ENCODE results near the gene QPCTL. TPM values are rescaled to one million over a fixed set of nuclear protein-coding genes. Genes with fewer than 3 reads are reported as not detected.

Gene QPCTL
- total and polyA plus RNA-seq, 10 of the 15 experiments (the other 5 are each of a cell fraction or from before 2014, with no cell fraction given) = 1.1 to 22.6 (median 11.2) TPM

DNA sequence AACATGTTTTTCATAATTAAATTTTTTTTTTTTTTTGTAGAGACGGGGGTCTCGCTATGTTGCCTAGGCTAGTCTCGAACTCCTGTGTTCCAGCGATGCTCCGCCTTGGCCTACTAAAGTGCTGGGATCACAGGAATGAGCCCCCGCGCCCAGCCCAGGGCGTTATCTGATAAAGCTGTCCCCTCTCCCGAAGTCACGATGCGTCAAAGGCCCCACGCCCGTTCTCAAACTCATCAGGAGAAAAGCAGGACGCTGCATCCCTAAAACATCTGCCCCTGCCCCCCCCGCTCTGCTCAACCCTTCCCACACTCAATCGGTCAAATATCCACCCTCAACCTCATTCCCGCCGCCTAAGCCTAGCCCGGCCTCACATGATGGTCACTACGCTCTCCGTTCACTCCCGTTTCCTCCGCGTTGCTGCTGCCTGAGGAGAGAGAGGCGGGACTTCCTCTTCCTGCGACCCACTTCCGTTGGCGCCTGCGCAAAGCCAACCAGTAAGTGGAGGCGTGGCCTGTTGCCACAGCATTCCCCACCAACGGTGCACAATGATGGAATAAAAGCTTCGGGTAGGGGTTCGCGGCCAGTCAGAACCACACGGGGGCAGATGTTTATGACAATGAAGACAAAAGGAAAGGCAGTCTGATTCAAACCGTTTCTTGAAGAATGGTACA is 815 bp upstream of the QPCTL start, which contains the start of gene SNRPD2:
SNRPD2 (minus strand) TSS at position 438 of the 671 bp plus-strand sequence; CDS start at position 373, 65 bp downstream.
- peaks cover 8 to 27% of the 10 kb centered on the region in 2 experiments for H3K36me3 ChIP-seq (ENCODE audit: control insufficient read depth in 2 of 2, insufficient read depth in 2 of 2, low read length in 1 of 2)
- H3K9ac ChIP-seq (ENCODE audit: control insufficient read depth, insufficient read depth, low read length) = peak within 1 kb of the TSS; percentile 92
- H3K4me2 ChIP-seq (ENCODE audit: control insufficient read depth, insufficient read depth) = peak within 1 kb of the TSS; percentile 97
- no peaks in the 10 kb centered on the region for H3K27me3 ChIP-seq (replicated peaks in 1 of 2; ENCODE audit: control insufficient read depth in 2 of 2, insufficient read depth in 2 of 2, low read length in 1 of 2)
- no peaks in the 10 kb centered on the region for H3K9me3 ChIP-seq (replicated peaks; ENCODE audit: control insufficient read depth, insufficient read depth, low read length)
- ChIA-PET RAD21 (ENCODE audit: unreplicated experiment) (interaction anchor here (0.6 to 3.2 kb wide), 20 partner anchors 11 to 318 kb away, joined by 3 to 41 read pairs (median 5); partner anchors contain the start of genes DMWD, FBXO46, GIPR and SIX5), SMC1A (ENCODE audit: uncharacterized antibody, unreplicated experiment) (interaction anchor here (0.6 to 4.5 kb wide), 21 partner anchors 8 to 213 kb away, joined by 3 to 31 read pairs (median 4); partner anchors contain the start of genes FBXO46 and GIPR), CTCF (interaction anchor here (0.6 to 4.6 kb wide), 27 partner anchors 11 to 264 kb away, joined by 3 to 73 read pairs (median 8); partner anchors contain the start of genes FBXO46, GIPR and SIX5), POLR2A (interaction anchor here (0.6 to 4.8 kb wide), 24 partner anchors 9 to 692 kb away, joined by 3 to 54 read pairs (median 4); partner anchors contain the start of genes FBXO46, SIX5 and TRAPPC6A)
- H3K4me3 ChIP-seq = peak within 1 kb of the TSS; percentile 76
- 2% methylated on average over 36 of the region's 36 CpGs for WGBS (ENCODE audit: insufficient coverage, insufficient replicate concordance, low lambda C conversion rate, missing lambda C conversion rate)
- FAIRE-seq (no peak), DNase-seq (ENCODE audit: low read depth, low spot score) (peak; percentile 83), ATAC-seq (peak; percentile 69)
- peak within 1 kb of the TSS; percentile 99 for H2AFZ ChIP-seq (ENCODE audit: control insufficient read depth, low read depth, low read length)
- H3K27ac ChIP-seq (ENCODE audit: control insufficient read depth, insufficient read depth) = peak within 1 kb of the TSS; percentile 82
- TSS peak; percentile 95 for BruUV-seq (replicated peaks)
- H3K79me2 ChIP-seq (ENCODE audit: control insufficient read depth, insufficient read depth, low read length) = peaks cover 31% of the 10 kb centered on the region
- in situ Hi-C loops (cut with MboI) (no loop called here), intact Hi-C loops (cut with micrococcal nuclease; ENCODE audit: unreplicated experiment) (loop anchor here (5.0 kb wide), 2 partner anchors 76 to 109 kb away; partner anchors contain the start of genes OPA3 and SIX5)
- no peaks in the 10 kb centered on the region for H4K20me1 ChIP-seq (ENCODE audit: control insufficient read depth, insufficient read depth)
- peaks cover 10% of the 10 kb centered on the region for H3K4me1 ChIP-seq (ENCODE audit: control insufficient read depth, insufficient read depth, low read length)
- TF ChIP-seq, protein P1, sequence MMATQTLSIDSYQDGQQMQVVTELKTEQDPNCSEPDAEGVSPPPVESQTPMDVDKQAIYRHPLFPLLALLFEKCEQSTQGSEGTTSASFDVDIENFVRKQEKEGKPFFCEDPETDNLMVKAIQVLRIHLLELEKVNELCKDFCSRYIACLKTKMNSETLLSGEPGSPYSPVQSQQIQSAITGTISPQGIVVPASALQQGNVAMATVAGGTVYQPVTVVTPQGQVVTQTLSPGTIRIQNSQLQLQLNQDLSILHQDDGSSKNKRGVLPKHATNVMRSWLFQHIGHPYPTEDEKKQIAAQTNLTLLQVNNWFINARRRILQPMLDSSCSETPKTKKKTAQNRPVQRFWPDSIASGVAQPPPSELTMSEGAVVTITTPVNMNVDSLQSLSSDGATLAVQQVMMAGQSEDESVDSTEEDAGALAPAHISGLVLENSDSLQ (IDR thresholded peaks at IDR 0.05) = no peak
- TF ChIP-seq MTA3 (IDR thresholded peaks at IDR 0.05; ENCODE audit: borderline replicate concordance, low read length) (no peak), CREM (IDR thresholded peaks at IDR 0.05; ENCODE audit: low read depth) (no peak), CHD2 (IDR thresholded peaks at IDR 0.05; ENCODE audit: borderline replicate concordance, low read depth, low read length) (peak; percentile 50), KLF5 (IDR thresholded peaks at IDR 0.05; ENCODE audit: partially characterized antibody) (peak; percentile 67), MTA2 (IDR thresholded peaks at IDR 0.05; ENCODE audit: low read depth) (no peak), ETV6 (conservative IDR thresholded peaks at IDR 0.05 in 1 of 2, IDR thresholded peaks at IDR 0.05 in 1 of 2; ENCODE audit: borderline replicate concordance in 1 of 2, low read depth in 1 of 2) (no peak), TCF12 (IDR thresholded peaks at IDR 0.05; ENCODE audit: low read depth, low read length) (no peak), NR2F1 (conservative IDR thresholded peaks at IDR 0.05) (0 out of 2 replicates have a peak, but pooled peaks have one; percentile 10), EGR1 (IDR thresholded peaks at IDR 0.05; ENCODE audit: borderline replicate concordance in 1 of 2, low read depth in 2 of 2, low read length in 2 of 2) (peak in 1 of 2 experiments; percentile 31; a peak in 1 of 3 replicates), TARDBP (IDR thresholded peaks at IDR 0.05; ENCODE audit: borderline replicate concordance) (no peak), PAX8 (IDR thresholded peaks at IDR 0.05) (no peak), RBBP5 (conservative IDR thresholded peaks at IDR 0.05) (no peak), TCF3 (IDR thresholded peaks at IDR 0.05; ENCODE audit: borderline replicate concordance, insufficient read depth, low read depth, low read length) (no peak; the same call in 1 of the 2 replicates), STAT1 (conservative IDR thresholded peaks at IDR 0.05) (peak; percentile 90; the same call in 1 of the 2 replicates)
- TF ChIP-seq, protein P2, sequence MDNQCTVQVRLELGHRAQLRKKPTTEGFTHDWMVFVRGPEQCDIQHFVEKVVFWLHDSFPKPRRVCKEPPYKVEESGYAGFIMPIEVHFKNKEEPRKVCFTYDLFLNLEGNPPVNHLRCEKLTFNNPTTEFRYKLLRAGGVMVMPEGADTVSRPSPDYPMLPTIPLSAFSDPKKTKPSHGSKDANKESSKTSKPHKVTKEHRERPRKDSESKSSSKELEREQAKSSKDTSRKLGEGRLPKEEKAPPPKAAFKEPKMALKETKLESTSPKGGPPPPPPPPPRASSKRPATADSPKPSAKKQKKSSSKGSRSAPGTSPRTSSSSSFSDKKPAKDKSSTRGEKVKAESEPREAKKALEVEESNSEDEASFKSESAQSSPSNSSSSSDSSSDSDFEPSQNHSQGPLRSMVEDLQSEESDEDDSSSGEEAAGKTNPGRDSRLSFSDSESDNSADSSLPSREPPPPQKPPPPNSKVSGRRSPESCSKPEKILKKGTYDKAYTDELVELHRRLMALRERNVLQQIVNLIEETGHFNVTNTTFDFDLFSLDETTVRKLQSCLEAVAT (IDR thresholded peaks at IDR 0.05) = peak; percentile 6; the same call in 1 of the 2 replicates
- TF ChIP-seq, protein P3, sequence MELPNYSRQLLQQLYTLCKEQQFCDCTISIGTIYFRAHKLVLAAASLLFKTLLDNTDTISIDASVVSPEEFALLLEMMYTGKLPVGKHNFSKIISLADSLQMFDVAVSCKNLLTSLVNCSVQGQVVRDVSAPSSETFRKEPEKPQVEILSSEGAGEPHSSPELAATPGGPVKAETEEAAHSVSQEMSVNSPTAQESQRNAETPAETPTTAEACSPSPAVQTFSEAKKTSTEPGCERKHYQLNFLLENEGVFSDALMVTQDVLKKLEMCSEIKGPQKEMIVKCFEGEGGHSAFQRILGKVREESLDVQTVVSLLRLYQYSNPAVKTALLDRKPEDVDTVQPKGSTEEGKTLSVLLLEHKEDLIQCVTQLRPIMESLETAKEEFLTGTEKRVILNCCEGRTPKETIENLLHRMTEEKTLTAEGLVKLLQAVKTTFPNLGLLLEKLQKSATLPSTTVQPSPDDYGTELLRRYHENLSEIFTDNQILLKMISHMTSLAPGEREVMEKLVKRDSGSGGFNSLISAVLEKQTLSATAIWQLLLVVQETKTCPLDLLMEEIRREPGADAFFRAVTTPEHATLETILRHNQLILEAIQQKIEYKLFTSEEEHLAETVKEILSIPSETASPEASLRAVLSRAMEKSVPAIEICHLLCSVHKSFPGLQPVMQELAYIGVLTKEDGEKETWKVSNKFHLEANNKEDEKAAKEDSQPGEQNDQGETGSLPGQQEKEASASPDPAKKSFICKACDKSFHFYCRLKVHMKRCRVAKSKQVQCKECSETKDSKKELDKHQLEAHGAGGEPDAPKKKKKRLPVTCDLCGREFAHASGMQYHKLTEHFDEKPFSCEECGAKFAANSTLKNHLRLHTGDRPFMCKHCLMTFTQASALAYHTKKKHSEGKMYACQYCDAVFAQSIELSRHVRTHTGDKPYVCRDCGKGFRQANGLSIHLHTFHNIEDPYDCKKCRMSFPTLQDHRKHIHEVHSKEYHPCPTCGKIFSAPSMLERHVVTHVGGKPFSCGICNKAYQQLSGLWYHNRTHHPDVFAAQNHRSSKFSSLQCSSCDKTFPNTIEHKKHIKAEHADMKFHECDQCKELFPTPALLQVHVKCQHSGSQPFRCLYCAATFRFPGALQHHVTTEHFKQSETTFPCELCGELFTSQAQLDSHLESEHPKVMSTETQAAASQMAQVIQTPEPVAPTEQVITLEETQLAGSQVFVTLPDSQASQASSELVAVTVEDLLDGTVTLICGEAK (IDR thresholded peaks at IDR 0.05; ENCODE audit: borderline replicate concordance) = peak; percentile 95
